HepG2 (cell line): ENCODE data around the gene GCDH. TPM values are rescaled to one million over a fixed set of nuclear protein-coding genes. Genes with fewer than 3 reads are reported as not detected.

ENCODE experiments used
- ATAC-seq: fragments of 200-7000 bp; cut with Tn5 transposase; 3 replicates; pipeline ENCODE4 v1.9.1; 2020; ENCODE audit warnings: mild to moderate bottlenecking, moderate library complexity
- BruUV-seq: library from RNA; stranded (reverse); fragments of 400-500 nt; replicated peaks from 2 replicates; lab custom pipeline; 2021; lab: Mats Ljungman, UMichigan
- CTCF ChIA-PET: fragments of 300-600 bp; formaldehyde crosslinking; extraction: SDS; loops from one replicate; lab custom pipeline; 2021; ENCODE audit warnings: low total read pairs, inconsistent platforms, low intra/inter-chr PET ratio; lab: Yijun Ruan, JAX
- POLR2A ChIA-PET: fragments of 350-600 bp; sonication (Branson Sonifier 250); formaldehyde crosslinking; loops from one replicate; lab custom pipeline; 2020; ENCODE audit warnings: antibody characterized with exemption, inconsistent platforms; lab: Yijun Ruan, JAX
- DNase-seq: peaks from one replicate; pipeline ENCODE4 v3.0.0-alpha.2; 2015; ENCODE audit warnings: low spot score
- FAIRE-seq: peaks from 3 replicates; lab custom pipeline; 2011; peaks lifted over from hg19 to GRCh38; lab: Jason Lieb, UNC
- H2AFZ ChIP-seq: one replicate; pipeline ENCODE4 v1.6.1; 2011; ENCODE audit warnings: low read length, inconsistent platforms
- H3K27ac ChIP-seq: fragments of 300-600 bp; 3 replicates; pipeline ENCODE4 v1.8.0; 2011; ENCODE audit warnings: mixed run types, mild to moderate bottlenecking, mixed read lengths, low read length, inconsistent platforms; ENCODE audit not compliant: insufficient read depth; ENCODE audit errors: extremely low read length
- H3K27me3 ChIP-seq, 2 experiments: fragments of 200-600 bp in 1 of 2; 2 replicates in 1 of 2; 3 replicates in 1 of 2; pipeline versions ENCODE4 v1.6.0 to v1.8.0; 2011; ENCODE audit warnings: low read length in 2 of 2, mild to moderate bottlenecking in 2 of 2, moderate library complexity in 2 of 2, inconsistent platforms in 1 of 2; ENCODE audit not compliant: insufficient read depth in 2 of 2, control insufficient read depth in 1 of 2
- H3K36me3 ChIP-seq, 2 experiments: fragments of 200-600 bp in 1 of 2; replicated peaks in 1 of 2; 2 replicates in 1 of 2; 3 replicates in 1 of 2; pipeline versions ENCODE4 v1.5.1 to v1.8.0; 2011; ENCODE audit warnings: low read length in 2 of 2, inconsistent platforms in 1 of 2; ENCODE audit not compliant: insufficient read depth in 2 of 2, control insufficient read depth in 1 of 2
- H3K4me1 ChIP-seq: 2 replicates; pipeline ENCODE4 v1.5.1; 2012; ENCODE audit warnings: low read length, inconsistent platforms; ENCODE audit not compliant: insufficient read depth
- H3K4me2 ChIP-seq: 2 replicates; pipeline ENCODE4 v1.6.0; 2011; ENCODE audit warnings: low read depth, low read length, inconsistent platforms
- H3K4me3 ChIP-seq, 3 experiments: fragments of 200-600 bp in 1 of 3; sonication (generic), shearing (Covaris generic) in 1 of 3; replicated peaks in 1 of 3; 2 replicates each; pipeline ENCODE4 v1.5.1; 2011 to 2016; ENCODE audit warnings: low read length in 3 of 3, inconsistent platforms in 2 of 3, low read depth in 2 of 3, mild to moderate bottlenecking in 2 of 3, control low read depth in 1 of 3, mixed read lengths in 1 of 3; ENCODE audit not compliant: insufficient read depth in 1 of 3
- H3K79me2 ChIP-seq: one replicate; pipeline ENCODE4 v1.6.1; 2011; ENCODE audit warnings: low read length, inconsistent platforms; ENCODE audit not compliant: insufficient read depth
- H3K9ac ChIP-seq: 2 replicates; pipeline ENCODE4 v1.6.0; 2011; ENCODE audit warnings: mild to moderate bottlenecking, low read depth, low read length, inconsistent platforms; ENCODE audit not compliant: insufficient read depth
- H3K9me3 ChIP-seq: 2 replicates; pipeline ENCODE4 v1.5.1; 2012; ENCODE audit warnings: mild to moderate bottlenecking, low read length
- H4K20me1 ChIP-seq: 2 replicates; pipeline ENCODE4 v1.6.0; 2011; ENCODE audit warnings: inconsistent platforms, mild to moderate bottlenecking, low read length, moderate library complexity; ENCODE audit not compliant: insufficient read depth
- GLI4 ChIP-seq: sonication (generic); formaldehyde crosslinking; IDR thresholded peaks from 2 replicates; pipeline ENCODE4 v1.5.1; 2020; ENCODE audit warnings: missing genetic modification reagents, mild to moderate bottlenecking, moderate library complexity, borderline replicate concordance
- KDM1A ChIP-seq: IDR thresholded peaks from 2 replicates; pipeline ENCODE4 v1.6.1; 2016; ENCODE audit warnings: missing compliant biosample characterization
- POGZ ChIP-seq: sonication (generic); formaldehyde crosslinking; IDR thresholded peaks from 2 replicates; pipeline ENCODE4 v1.4.0; 2020; ENCODE audit warnings: mild to moderate bottlenecking, missing genetic modification reagents
- PRMT3 ChIP-seq: sonication (generic); formaldehyde crosslinking; IDR thresholded peaks from 2 replicates; pipeline ENCODE4 v1.8.1; 2022; ENCODE audit warnings: low read depth, mild to moderate bottlenecking, moderate library complexity, missing genetic modification reagents, borderline replicate concordance
- RARA ChIP-seq: IDR thresholded peaks from 2 replicates; pipeline ENCODE4 v1.6.1; 2016; ENCODE audit warnings: missing genetic modification reagents, missing compliant biosample characterization
- SALL2 ChIP-seq: sonication (generic); formaldehyde crosslinking; IDR thresholded peaks from 2 replicates; pipeline ENCODE4 v1.8.1; 2023; ENCODE audit warnings: mild to moderate bottlenecking, missing genetic modification reagents, inconsistent platforms
- ZC3H13 ChIP-seq: sonication (generic); formaldehyde crosslinking; IDR thresholded peaks from 2 replicates; pipeline ENCODE4 v1.8.1; 2023; ENCODE audit warnings: mild to moderate bottlenecking, missing genetic modification reagents, moderate library complexity
- ZIK1 ChIP-seq: sonication (generic); formaldehyde crosslinking; IDR thresholded peaks from 2 replicates; pipeline ENCODE4 v1.5.0; 2020; ENCODE audit warnings: mild to moderate bottlenecking, low read depth, missing genetic modification reagents, borderline replicate concordance
- ZNF17 ChIP-seq: sonication (generic); formaldehyde crosslinking; IDR thresholded peaks from 2 replicates; pipeline ENCODE4 v1.5.0; 2020; ENCODE audit warnings: mild to moderate bottlenecking, missing genetic modification reagents
- ZNF235 ChIP-seq: sonication (generic); formaldehyde crosslinking; IDR thresholded peaks from 2 replicates; pipeline ENCODE4 v1.8.1; 2023; ENCODE audit warnings: mild to moderate bottlenecking, missing genetic modification reagents, borderline replicate concordance
- ZNF431 ChIP-seq: sonication (generic); formaldehyde crosslinking; IDR thresholded peaks from 2 replicates; pipeline ENCODE4 v1.9.0; 2022; ENCODE audit warnings: missing genetic modification reagents, low read depth, mild to moderate bottlenecking, borderline replicate concordance
- ZNF557 ChIP-seq: sonication (generic); formaldehyde crosslinking; IDR thresholded peaks from 2 replicates; pipeline ENCODE4 v1.4.0; 2020; ENCODE audit warnings: missing genetic modification reagents
- ZNF572 ChIP-seq: sonication (generic); formaldehyde crosslinking; IDR thresholded peaks from 2 replicates; pipeline ENCODE4 v1.5.1; 2020; ENCODE audit warnings: mild to moderate bottlenecking, missing genetic modification reagents
- WGBS: methylation state at CpG from one replicate; pipeline ENCODE4 v1.1.6; 2017; ENCODE audit warnings: low lambda C conversion rate; 5-methylcytosine and 5-hydroxymethylcytosine counted together
- in situ Hi-C: cut with HindIII; loops from 2 replicates; pipeline ENCODE4 v1.10.0; 2017; ENCODE audit warnings: low pct_unique_long_range_greater_than_20kb; ENCODE audit not compliant: extremely low pct_ligation_motif_present
- intact Hi-C: fragments of 100-400 bp; cut with micrococcal nuclease; formaldehyde crosslinking; loops from one replicate; pipeline ENCODE4 v1.10.0; 2022; ENCODE audit not compliant: unreplicated experiment
- polyA plus RNA-seq, 8 experiments: library from polyadenylated mRNA; depleted of rRNA in 3 of 8; stranded (reverse) in 7 of 8; unstranded in 1 of 8; fragments of >200 nt; fragmentation: Illumina TruSeq in 4 of 8; extraction: Trizol in 4 of 8; gene quantifications; 2 replicates each; pipeline versions ENCODE4 v1.2.1 to v1.2.3, GENCODE V29; 2011 to 2016; ENCODE audit warnings: low read depth in 4 of 8, missing spikeins in 1 of 8, mixed read lengths in 1 of 8; ENCODE audit not compliant: insufficient read depth in 1 of 8
- total RNA-seq, 5 experiments: library from RNA; depleted of rRNA; stranded (reverse); fragments of >200 nt; fragmentation: Illumina TruSeq; extraction: Trizol; gene quantifications; 2 replicates each; pipeline ENCODE4 v1.2.3, GENCODE V29; 2016; ENCODE audit warnings: low read depth in 1 of 5
- TF ChIP-seq, protein P1 (sequence below): sonication (generic); formaldehyde crosslinking; IDR thresholded peaks from 2 replicates; pipeline ENCODE4 v1.5.1; 2020; ENCODE audit warnings: mild to moderate bottlenecking, moderate library complexity, missing genetic modification reagents
- TF ChIP-seq, protein P2 (sequence below): sonication (generic); formaldehyde crosslinking; IDR thresholded peaks from 2 replicates; pipeline ENCODE4 v1.4.0; 2020; ENCODE audit warnings: missing genetic modification reagents
- TF ChIP-seq, protein P3 (sequence below): sonication (generic); formaldehyde crosslinking; IDR thresholded peaks from 2 replicates; pipeline ENCODE4 v1.4.0; 2020; ENCODE audit warnings: low read depth, missing genetic modification reagents
- TF ChIP-seq, protein P4 (sequence below): IDR thresholded peaks from 2 replicates; pipeline ENCODE4 v1.6.1; 2016; ENCODE audit warnings: missing genetic modification reagents, missing compliant biosample characterization

Gene GCDH
- total and polyA plus RNA-seq, 2 of the 13 experiments (the other 11 are each of a cell fraction or from before 2014, with no cell fraction given), result 15.1 to 38.0 TPM

DNA sequence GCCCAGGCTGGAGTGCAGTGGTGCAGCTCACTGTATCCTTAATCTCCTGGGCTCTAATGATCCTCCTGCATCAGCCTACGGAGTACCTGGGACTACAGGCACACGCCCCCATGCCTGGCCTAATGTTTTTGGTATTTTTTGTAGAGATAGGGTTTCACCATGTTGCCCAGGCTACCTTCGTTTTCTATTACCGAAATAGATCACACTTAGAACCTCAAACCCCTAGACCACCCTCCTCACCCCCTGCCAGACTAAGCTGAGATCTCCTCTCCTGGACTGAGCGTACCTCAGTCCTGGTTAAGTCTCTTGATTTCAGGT is 4.3 kb upstream of the GCDH start:
- no peak overlapping the region for H3K9ac ChIP-seq
- H3K79me2 ChIP-seq, result peaks cover 5% of the 10 kb centered on the region
- H3K4me2 ChIP-seq, result peak overlapping the region; percentile 22; the same call in 1 of the 2 replicates
- FAIRE-seq (no peak), DNase-seq (no peak), ATAC-seq (no peak)
- peaks cover 13% of the 10 kb centered on the region for H3K9me3 ChIP-seq
- H3K27me3 ChIP-seq, result peaks cover 0 to 18% of the 10 kb centered on the region in 2 experiments; a peak in 3 of 5 replicates
- no peaks in the 10 kb centered on the region for H4K20me1 ChIP-seq
- H3K27ac ChIP-seq, result no peak overlapping the region
- 54% methylated on average over 5 of the region's 5 CpGs for WGBS
- H3K4me3 ChIP-seq, result no peak overlapping the region
- H3K36me3 ChIP-seq, result no peaks in the 10 kb centered on the region
- TF ChIP-seq KDM1A (no peak), ZNF17 (CRISPR knock-in tag) (no peak), POGZ (no peak), ZNF431 (CRISPR knock-in tag) (no peak), ZNF572 (CRISPR knock-in tag) (no peak), ZC3H13 (CRISPR knock-in tag) (no peak), PRMT3 (CRISPR knock-in tag) (no peak), RARA (CRISPR knock-in tag) (no peak), ZNF235 (CRISPR knock-in tag) (no peak), SALL2 (CRISPR knock-in tag) (no peak), ZNF557 (no peak), ZIK1 (CRISPR knock-in tag) (no peak), GLI4 (CRISPR knock-in tag) (no peak)
- TF ChIP-seq, protein P1, sequence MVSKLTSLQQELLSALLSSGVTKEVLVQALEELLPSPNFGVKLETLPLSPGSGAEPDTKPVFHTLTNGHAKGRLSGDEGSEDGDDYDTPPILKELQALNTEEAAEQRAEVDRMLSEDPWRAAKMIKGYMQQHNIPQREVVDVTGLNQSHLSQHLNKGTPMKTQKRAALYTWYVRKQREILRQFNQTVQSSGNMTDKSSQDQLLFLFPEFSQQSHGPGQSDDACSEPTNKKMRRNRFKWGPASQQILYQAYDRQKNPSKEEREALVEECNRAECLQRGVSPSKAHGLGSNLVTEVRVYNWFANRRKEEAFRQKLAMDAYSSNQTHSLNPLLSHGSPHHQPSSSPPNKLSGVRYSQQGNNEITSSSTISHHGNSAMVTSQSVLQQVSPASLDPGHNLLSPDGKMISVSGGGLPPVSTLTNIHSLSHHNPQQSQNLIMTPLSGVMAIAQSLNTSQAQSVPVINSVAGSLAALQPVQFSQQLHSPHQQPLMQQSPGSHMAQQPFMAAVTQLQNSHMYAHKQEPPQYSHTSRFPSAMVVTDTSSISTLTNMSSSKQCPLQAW (CRISPR knock-in tag), result no peak
- TF ChIP-seq, protein P2, sequence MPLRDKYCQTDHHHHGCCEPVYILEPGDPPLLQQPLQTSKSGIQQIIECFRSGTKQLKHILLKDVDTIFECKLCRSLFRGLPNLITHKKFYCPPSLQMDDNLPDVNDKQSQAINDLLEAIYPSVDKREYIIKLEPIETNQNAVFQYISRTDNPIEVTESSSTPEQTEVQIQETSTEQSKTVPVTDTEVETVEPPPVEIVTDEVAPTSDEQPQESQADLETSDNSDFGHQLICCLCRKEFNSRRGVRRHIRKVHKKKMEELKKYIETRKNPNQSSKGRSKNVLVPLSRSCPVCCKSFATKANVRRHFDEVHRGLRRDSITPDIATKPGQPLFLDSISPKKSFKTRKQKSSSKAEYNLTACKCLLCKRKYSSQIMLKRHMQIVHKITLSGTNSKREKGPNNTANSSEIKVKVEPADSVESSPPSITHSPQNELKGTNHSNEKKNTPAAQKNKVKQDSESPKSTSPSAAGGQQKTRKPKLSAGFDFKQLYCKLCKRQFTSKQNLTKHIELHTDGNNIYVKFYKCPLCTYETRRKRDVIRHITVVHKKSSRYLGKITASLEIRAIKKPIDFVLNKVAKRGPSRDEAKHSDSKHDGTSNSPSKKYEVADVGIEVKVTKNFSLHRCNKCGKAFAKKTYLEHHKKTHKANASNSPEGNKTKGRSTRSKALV (CRISPR knock-in tag), result no peak
- TF ChIP-seq, protein P3, sequence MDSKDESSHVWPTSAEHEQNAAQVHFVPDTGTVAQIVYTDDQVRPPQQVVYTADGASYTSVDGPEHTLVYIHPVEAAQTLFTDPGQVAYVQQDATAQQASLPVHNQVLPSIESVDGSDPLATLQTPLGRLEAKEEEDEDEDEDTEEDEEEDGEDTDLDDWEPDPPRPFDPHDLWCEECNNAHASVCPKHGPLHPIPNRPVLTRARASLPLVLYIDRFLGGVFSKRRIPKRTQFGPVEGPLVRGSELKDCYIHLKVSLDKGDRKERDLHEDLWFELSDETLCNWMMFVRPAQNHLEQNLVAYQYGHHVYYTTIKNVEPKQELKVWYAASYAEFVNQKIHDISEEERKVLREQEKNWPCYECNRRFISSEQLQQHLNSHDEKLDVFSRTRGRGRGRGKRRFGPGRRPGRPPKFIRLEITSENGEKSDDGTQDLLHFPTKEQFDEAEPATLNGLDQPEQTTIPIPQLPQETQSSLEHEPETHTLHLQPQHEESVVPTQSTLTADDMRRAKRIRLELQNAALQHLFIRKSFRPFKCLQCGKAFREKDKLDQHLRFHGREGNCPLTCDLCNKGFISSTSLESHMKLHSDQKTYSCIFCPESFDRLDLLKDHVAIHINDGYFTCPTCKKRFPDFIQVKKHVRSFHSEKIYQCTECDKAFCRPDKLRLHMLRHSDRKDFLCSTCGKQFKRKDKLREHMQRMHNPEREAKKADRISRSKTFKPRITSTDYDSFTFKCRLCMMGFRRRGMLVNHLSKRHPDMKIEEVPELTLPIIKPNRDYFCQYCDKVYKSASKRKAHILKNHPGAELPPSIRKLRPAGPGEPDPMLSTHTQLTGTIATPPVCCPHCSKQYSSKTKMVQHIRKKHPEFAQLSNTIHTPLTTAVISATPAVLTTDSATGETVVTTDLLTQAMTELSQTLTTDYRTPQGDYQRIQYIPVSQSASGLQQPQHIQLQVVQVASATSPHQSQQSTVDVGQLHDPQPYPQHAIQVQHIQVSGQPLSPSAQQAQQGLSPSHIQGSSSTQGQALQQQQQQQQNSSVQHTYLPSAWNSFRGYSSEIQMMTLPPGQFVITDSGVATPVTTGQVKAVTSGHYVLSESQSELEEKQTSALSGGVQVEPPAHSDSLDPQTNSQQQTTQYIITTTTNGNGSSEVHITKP (CRISPR knock-in tag), result no peak
- TF ChIP-seq, protein P4, sequence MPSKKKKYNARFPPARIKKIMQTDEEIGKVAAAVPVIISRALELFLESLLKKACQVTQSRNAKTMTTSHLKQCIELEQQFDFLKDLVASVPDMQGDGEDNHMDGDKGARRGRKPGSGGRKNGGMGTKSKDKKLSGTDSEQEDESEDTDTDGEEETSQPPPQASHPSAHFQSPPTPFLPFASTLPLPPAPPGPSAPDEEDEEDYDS (CRISPR knock-in tag), result no peak
- in situ Hi-C loops, result no loop called here
- POLR2A ChIA-PET, result no interaction called here
- peaks cover 45% of the 10 kb centered on the region for H3K4me1 ChIP-seq
- no TSS peak for BruUV-seq
- H2AFZ ChIP-seq, result no peak overlapping the region
- CTCF ChIA-PET, result interaction anchor here (1.9 kb wide), 1 partner anchor 79 kb away, joined by 10 read pairs; no protein-coding TSS in a partner anchor
- intact Hi-C loops, result no loop called here
